HG03469 (cell line): ENCODE results near the gene BZW1.

ENCODE experiments used
- ATAC-seq: cut with Tn5 transposase; IDR thresholded peaks from one replicate; pipeline ENCODE4 v1.9.1; 2021; ENCODE audit warnings: mild to moderate bottlenecking, moderate library complexity, moderate number of reproducible peaks; ENCODE audit not compliant: unreplicated experiment

Gene BZW1

GRCh38 chr2:200811333-200812121 lies at the start of gene BZW1:
Gene BZW1 (plus strand): TSS chr2:200811910. CDS start chr2:200813218, 1,308 bp downstream.
- peak; percentile 63 for ATAC-seq

- no peak for ATAC-seq
These were observed 49.6 kb upstream of the BZW1 start for GRCh38 chr2:200762127-200762526.

GRCh38 chr2:200763422-200763821 lies 48.3 kb upstream of the BZW1 start:
- no peak for ATAC-seq

GRCh38 chr2:200765139-200765951 lies 46.4 kb upstream of the BZW1 start:
- ATAC-seq, result no peak

GRCh38 chr2:200765995-200766660 lies 45.6 kb upstream of the BZW1 start:
- ATAC-seq, result no peak

- no peak for ATAC-seq
These were observed 44.4 kb upstream of the BZW1 start for GRCh38 chr2:200767111-200767885.

- ATAC-seq, result no peak
These were observed 40.9 kb upstream of the BZW1 start for GRCh38 chr2:200770847-200771246.

GRCh38 chr2:200772620-200773019 lies 39.1 kb upstream of the BZW1 start:
- no peak for ATAC-seq

- ATAC-seq, result no peak
These were observed 38.6 kb upstream of the BZW1 start for GRCh38 chr2:200773083-200773482.

- no peak for ATAC-seq
These were observed 36.8 kb upstream of the BZW1 start for GRCh38 chr2:200774920-200775319.

- no peak for ATAC-seq
These were observed 34.4 kb upstream of the BZW1 start for GRCh38 chr2:200777275-200777674.

- ATAC-seq, result no peak
These were observed 33.7 kb upstream of the BZW1 start for GRCh38 chr2:200778038-200778437.

GRCh38 chr2:200779214-200779613 lies 32.5 kb upstream of the BZW1 start:
- no peak for ATAC-seq

- no peak for ATAC-seq
These were observed 30.1 kb upstream of the BZW1 start for GRCh38 chr2:200781616-200782015.

GRCh38 chr2:200782251-200782650 lies 29.5 kb upstream of the BZW1 start:
- ATAC-seq, result no peak

- no peak for ATAC-seq
These were observed 27.5 kb upstream of the BZW1 start for GRCh38 chr2:200784215-200784614.

GRCh38 chr2:200786423-200786822 lies 25.3 kb upstream of the BZW1 start:
- no peak for ATAC-seq

- no peak for ATAC-seq
These were observed 24.9 kb upstream of the BZW1 start for GRCh38 chr2:200786826-200787225.

- no peak for ATAC-seq
These were observed 24.2 kb upstream of the BZW1 start for GRCh38 chr2:200787351-200788120.

GRCh38 chr2:200788121-200788718 lies 23.5 kb upstream of the BZW1 start:
- ATAC-seq, result no peak
